H7 (cell line): ENCODE measurements around the gene TMEM26. TPM values are rescaled to one million over a fixed set of nuclear protein-coding genes. Genes with fewer than 3 reads are reported as not detected.

Experiments
- DNase-seq: peaks from one replicate; pipeline ENCODE4 v3.0.0; 2012
- H3K27me3 ChIP-seq: 2 replicates; pipeline ENCODE4 v1.6.0; 2011; ENCODE audit warnings: mild to moderate bottlenecking, low read length; ENCODE audit not compliant: control insufficient read depth, insufficient read depth
- H3K36me3 ChIP-seq: replicated peaks from 2 replicates; pipeline ENCODE4 v1.5.1; 2011; ENCODE audit warnings: low read length; ENCODE audit not compliant: control insufficient read depth, insufficient read depth
- H3K4me3 ChIP-seq: 2 replicates; pipeline ENCODE4 v1.5.1; 2011; ENCODE audit warnings: low read depth, mild to moderate bottlenecking, control low read depth, low read length, moderate library complexity; ENCODE audit not compliant: insufficient read depth
- total RNA-seq: library from RNA; depleted of rRNA; stranded (reverse); fragments of >200 nt; shearing (Covaris generic); gene quantifications from 2 replicates; pipeline ENCODE4 v1.2.3, GENCODE V29; 2014

Gene TMEM26
- total RNA-seq, 1 experiment from 2014 or later = not detected

DNA sequence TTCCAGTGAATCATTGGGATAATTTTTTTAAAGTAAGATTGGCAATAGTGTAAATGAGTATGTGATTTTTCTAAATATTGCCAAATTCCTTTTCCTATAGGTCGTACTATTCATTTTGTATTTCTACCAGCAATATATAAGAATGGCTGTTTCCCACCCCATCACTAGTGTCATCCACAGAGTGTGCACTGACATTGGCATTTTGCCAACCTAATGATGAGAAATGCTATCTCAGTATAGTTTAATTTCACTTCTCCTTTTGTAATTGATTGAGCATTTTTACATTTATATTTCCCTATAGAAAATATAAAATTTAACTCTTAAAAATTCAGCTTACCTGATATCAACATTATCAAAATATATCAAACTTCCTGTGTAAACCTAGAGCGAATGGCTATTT, 17.6 kb upstream of the TMEM26 start:
- no peak for DNase-seq
- no peaks in the 10 kb centered on the region for H3K27me3 ChIP-seq
- no peaks in the 10 kb centered on the region for H3K36me3 ChIP-seq
- H3K4me3 ChIP-seq = no peak overlapping the region

DNA sequence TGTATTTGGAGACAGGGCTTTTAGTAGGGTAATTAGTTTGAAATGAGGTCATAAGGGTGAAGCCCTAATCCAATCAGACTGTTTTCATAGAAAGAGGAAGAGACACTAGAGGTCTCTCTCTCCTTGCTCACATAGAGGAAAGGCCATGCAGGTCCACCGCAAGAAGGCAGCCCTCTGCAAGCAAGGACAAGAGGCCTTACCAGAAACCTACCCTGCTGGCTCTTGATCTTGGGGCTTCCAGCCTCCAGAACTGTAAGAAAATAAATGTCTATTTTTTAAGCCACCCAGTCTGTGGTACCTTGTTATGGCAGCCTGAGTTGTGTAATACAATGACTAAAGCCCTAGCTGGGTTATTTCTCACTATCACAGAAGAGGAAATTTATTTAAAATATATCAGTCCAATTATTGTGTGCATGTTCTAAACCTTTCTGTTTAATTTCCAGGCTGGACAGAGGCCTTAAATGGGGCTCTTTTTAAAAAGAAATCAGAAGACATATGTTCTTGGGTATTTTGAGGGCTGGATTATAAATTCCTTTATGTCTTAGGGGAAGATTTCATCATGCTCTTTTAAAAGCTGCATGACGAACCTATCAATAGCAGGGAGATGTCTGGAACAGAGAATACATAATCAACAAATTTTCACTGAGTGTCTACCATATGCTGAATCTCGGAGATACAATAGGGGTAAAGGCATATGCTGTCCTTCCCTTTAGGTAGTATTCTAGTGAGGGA, 12.9 kb upstream of the TMEM26 start:
- no peaks in the 10 kb centered on the region; the same call in 1 of the 2 replicates for H3K27me3 ChIP-seq
- DNase-seq = no peak
- H3K4me3 ChIP-seq = no peak overlapping the region
- H3K36me3 ChIP-seq = no peaks in the 10 kb centered on the region

DNA sequence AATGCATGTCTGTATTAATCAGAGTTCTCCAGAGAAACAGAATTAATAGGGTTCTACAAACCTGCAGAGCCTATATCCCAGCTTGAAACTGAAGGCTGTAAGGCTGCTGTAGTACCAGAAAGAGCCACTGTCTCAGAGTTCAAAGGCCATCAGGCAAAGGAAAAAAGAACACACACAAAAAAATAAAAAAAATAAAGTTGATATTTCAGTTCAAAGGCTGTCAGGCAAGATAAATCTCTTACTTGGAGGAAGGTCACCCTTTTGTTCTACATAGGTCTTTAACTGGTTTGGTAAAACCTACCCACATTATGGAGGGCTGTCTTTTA, 12.0 kb upstream of the TMEM26 start:
- DNase-seq = no peak
- H3K4me3 ChIP-seq = no peak overlapping the region
- no peaks in the 10 kb centered on the region for H3K36me3 ChIP-seq
- no peaks in the 10 kb centered on the region; the same call in 1 of the 2 replicates for H3K27me3 ChIP-seq

DNA sequence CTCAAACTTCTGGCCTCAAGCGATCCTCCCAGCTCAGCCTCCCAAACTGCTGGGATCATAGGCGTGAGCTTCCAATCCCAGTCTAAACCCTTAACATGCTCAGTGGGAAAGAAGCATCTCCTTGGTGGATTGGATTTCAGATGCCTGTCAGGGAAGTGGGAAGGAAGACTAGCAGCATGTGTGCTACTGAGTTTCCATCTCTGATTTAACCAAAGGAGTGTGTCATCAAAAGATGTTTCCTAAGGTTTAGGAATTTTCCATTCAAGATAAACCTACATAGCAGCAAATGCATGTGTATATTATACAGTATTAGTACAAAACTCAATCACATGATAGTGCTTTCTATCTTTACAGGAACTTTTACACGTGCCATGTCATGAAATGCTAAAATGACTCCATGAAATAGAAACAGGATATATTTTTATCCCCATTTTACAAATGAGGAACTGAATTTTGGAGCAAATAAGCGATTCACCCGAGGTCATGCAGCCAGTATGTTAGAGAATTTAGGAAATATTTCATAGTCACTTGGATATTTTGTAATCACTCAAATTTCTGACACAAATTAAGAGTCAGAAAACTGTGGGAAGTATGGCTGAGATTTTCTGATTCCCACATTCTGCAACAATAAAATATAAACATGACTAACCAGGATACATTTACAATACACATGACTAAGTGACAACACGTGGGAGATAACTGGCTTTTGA, 11.4 kb upstream of the TMEM26 start:
- no peaks in the 10 kb centered on the region; the same call in 1 of the 2 replicates for H3K27me3 ChIP-seq
- DNase-seq = no peak
- no peak overlapping the region for H3K4me3 ChIP-seq
- H3K36me3 ChIP-seq = no peaks in the 10 kb centered on the region

DNA sequence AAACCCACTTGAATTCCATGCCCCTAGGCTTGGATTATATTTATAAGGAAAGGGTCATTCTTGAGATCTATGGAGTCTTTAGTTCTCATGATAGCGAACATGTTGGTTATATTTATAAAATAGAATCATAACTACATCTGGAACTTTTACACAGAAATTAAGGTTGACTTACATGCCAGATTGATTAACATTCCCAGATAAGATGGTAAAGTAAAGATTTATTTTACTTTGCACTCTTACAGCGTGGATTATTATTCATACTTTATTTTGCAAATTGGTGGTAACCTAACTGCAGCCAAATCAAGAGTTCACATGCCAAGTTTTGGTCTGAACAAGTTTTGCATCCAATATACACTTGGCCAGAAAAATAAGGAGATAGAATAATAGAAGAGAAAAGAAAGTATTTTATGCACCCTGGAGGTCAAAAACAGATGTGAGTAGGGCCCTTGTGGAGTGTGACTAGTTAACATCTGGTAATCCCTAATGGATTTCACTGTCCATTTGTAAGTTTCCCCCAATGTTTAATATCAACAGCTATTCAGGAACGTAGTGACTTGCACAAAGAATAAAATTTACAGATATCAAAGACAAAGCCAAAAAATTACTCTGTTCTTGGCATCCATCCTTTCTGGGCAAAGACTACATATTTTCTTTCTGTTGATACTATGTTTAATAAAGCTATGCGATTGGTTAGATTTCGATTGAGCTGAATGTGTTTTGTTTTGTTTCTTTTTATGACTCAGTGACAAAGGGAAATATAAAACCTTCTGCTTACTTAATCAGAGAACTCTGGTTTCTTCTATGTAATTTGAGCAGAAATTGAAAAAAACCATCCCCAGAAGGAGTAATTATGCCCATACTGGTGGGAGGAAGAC, 10.1 kb upstream of the TMEM26 start:
- H3K27me3 ChIP-seq = no peaks in the 10 kb centered on the region; the same call in 1 of the 2 replicates
- no peak overlapping the region for H3K4me3 ChIP-seq
- DNase-seq = no peak
- no peaks in the 10 kb centered on the region for H3K36me3 ChIP-seq

DNA sequence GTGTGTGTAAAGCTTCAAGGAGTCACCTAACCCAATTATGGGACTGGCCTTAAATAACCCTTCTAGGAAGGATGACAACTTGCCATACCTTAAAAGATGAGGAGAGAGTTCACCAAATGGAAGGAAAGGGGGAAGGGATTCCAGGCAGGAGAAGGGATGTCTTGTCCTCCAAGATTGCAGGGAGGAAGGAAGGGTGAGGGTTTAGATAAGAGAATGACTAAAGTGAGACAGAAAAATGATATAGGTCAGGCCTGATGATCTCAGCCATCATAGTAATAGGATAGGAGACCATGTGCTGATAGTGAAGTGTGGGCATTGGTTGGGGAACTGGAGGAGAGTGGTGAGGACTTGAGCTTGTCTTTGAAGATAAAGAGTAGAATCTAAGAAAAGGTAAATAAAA, 7.7 kb upstream of the TMEM26 start:
- H3K4me3 ChIP-seq = no peak overlapping the region
- DNase-seq = no peak
- no peaks in the 10 kb centered on the region for H3K36me3 ChIP-seq
- no peaks in the 10 kb centered on the region; the same call in 1 of the 2 replicates for H3K27me3 ChIP-seq

DNA sequence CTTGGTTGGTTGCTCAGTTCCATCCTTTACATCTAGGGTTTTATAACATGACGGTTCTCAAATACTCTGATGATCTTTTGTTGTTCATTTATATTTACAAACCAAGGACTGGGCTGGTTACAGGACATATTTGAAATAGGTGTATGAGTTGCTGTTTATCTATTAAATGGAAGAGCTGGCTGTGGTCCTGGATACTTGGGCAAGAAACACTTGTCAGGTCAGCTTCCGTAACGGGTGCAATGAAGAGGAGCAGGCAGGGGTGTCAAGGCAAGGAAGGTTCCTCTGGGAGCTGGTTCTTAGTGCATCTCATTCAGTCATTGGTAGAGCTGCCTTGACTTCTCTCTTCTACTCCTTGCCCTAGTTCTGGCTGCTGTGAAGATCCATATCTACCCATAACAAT, 4.8 kb upstream of the TMEM26 start:
- Histone ChIP-seq H3K27me3 (peaks cover 15% of the 10 kb centered on the region), H3K36me3 (no peaks in the 10 kb centered on the region), H3K4me3 (no peak overlapping the region)
- no peak for DNase-seq

DNA sequence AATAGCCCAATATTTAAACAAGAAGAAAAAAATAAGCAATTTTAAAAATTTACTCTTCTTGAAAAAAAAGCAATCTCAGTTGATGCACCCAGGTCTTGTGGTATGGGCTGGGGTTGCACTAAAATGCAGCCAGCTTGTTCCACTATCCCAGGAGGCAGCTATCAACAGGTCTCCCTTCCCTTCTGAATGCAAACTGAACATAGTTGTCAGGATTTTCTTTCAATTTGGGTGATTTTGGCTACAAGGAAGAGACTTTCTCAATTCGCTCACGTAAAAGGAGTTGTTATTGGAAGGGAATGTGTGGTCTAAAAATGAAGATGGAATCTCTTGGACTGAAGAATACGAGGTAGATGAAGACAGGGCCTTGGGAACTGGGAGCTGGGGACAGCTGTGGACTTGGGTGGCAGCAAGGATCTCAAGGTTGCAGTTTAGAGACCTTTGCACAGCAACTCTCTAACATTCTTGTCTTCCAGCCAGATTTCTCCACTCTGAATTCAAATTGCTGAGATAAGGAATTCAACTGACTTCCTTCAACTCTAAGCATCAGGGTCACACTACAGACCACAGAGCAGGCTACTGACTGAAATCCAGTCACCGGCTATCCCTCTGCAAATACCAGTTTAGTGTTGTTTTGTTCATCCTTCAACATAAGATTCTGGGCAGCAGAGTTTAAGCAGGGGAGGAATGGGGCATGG, 3.1 kb upstream of the TMEM26 start:
- Histone ChIP-seq H3K4me3 (no peak overlapping the region), H3K36me3 (no peaks in the 10 kb centered on the region), H3K27me3 (peaks cover 31% of the 10 kb centered on the region)
- no peak for DNase-seq

DNA sequence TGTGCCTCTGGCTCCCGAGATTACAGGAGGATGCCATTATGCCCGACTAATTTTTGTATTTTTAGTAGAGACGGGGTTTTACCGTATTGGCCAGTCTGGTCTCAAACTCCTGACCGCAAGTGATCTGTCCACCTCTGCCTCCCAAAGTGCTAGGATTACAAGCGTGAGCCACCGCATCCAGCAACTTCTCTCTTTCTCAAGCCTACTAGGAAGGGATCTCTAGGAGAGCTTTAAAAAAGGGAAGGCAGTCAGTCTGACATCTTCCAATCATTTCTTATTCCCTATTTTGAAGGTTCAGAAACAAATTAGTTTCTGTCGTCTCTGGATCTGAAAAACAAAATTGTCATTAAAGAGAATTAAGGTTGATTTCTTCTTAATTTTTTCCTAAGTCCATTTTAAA, 2.5 kb upstream of the TMEM26 start:
- Histone ChIP-seq H3K4me3 (no peak overlapping the region), H3K27me3 (peaks cover 33% of the 10 kb centered on the region), H3K36me3 (no peaks in the 10 kb centered on the region)
- no peak for DNase-seq

DNA sequence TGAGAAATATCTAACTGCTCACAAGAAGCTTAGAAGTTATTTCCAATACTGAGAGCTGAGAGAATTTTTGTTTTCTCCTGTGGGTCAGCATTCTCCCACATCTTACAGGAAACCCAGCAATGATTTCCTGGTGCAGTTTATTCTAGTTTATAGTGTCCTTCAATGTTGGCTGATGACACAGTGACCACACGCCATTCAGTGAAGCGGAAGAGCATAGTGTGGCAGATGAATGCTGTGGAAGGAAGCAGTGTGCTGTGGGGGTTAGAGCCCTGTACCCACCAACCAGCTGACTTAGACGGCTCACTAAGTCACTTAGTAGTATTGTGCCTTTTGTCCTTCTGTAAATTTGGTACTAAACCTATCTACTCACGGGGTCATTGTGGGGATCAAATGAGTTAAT, 1.4 kb upstream of the TMEM26 start:
- H3K4me3 ChIP-seq = no peak overlapping the region

DNA sequence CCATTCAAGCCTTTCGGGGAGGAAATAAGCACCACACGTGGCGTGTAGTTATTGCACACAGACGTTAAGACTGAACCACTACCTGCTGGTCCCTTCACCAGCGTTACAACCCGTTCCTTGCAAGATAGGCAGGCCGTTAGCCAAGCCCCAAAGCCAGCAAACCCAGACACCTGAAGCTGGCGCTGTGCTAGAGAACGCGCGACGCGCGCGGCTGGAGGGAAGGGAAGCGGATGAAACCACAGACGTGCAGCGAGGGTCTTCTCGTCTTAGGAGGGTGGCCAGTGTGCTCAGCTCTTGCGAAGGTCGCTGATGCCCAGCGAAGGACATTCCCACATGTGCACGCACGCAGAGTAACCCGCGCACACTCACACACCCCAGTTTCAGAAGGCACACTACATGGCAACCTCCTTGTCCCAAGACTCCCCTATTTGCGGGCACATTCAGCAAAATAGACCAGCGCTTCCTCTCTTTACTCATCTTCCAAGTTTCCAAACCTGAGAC, 980 bp downstream of the TMEM26 start:
- Histone ChIP-seq H3K4me3 (peak overlapping the region; percentile 69), H3K36me3 (no peaks in the 10 kb centered on the region), H3K27me3 (peaks cover 33% of the 10 kb centered on the region)
- peak; percentile 45 for DNase-seq

More for the DNA sequence above, 1.4 kb upstream of the TMEM26 start:
- no peaks in the 10 kb centered on the region for H3K36me3 ChIP-seq
- peaks cover 33% of the 10 kb centered on the region for H3K27me3 ChIP-seq
- DNase-seq = no peak

DNA sequence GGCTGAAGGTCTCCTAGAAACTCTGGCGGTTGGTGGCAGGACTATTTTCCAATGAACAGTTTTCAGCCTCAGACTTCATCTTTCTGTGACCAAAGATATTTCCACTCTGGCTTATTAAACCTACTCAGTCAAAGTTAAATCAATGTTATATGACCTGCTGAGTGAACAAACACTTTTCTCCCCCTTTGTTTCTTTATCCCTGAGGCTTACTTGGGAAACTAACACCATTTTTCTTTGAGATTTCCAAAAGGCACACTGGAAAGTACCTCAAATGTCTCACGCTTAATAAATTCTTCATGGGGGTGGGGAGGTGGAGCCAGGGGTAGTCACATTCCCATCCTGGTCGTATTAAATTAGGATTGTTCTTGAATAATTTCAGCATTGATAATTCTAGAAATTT, 1.8 kb downstream of the TMEM26 start:
- Histone ChIP-seq H3K36me3 (no peaks in the 10 kb centered on the region), H3K27me3 (peaks cover 33% of the 10 kb centered on the region), H3K4me3 (no peak overlapping the region)
- DNase-seq = no peak

DNA sequence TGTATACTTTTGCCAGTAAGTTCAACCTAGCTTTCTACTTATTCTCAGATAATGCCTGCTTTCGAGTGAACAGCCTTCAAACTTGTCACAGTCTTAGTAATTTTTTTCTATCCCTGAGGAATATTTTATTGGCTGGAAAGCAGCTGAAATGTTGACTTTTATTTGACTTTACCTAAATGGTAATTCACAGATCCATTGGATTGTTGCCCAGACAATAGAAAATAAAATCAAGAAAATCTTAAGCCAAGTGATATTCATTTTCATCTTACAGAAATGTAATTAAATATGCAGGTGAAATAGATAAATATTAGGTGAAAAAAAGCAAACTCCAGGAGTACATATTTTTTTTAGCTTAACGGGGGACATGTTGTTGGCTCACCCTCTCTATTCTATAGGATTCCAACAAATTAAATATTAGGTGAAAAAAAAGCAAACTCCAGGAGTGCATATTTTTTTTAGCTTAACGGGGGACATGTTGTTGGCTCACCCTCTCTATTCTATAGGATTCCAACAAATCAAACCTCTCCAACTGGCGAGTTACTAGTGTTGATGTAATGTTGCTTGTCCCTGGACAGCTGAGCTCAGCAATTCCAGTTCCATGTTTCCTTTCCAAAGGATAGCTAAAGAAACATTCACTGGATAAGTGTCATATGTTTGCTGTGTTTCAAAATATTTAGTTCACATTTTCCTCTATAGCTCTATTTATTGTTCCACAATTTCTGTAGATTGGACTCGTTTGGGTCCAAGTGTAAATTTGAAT, 4.2 kb downstream of the TMEM26 start:
- Histone ChIP-seq H3K36me3 (no peaks in the 10 kb centered on the region), H3K27me3 (peaks cover 27% of the 10 kb centered on the region), H3K4me3 (no peak overlapping the region)
- no peak for DNase-seq
